OCI-M2 (cell line): ENCODE results near the gene FLT3.
"Not testable (repeated sequence)": the region's sequence is repeated elsewhere in the genome, so short reads cannot be mapped to it uniquely, and the experiment has no call there.

Source experiments
- DNase-seq: peaks from one replicate; lab custom pipeline; 2025; ENCODE audit not compliant: unreplicated experiment; lab: John Stamatoyannopoulos, UW

The FLT3 gene

DNA sequence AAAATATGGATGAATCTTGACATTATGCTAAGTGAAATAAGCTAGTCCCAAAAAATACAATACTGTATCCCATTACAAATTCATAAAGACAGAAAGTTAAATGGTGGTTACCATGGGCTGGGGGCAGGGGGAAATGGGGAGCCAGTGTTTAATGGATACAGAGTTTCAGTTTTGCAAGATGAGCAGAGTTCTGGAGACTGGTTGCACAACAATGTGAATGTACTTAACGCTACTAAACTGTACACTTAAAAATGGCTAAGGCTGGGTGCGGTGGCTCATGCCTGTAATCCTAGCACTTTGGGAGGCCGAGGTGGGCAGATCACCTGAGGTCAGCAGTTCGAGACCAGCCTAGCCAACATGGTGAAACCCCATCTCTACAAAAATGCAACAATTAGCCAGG lies 1.5 kb upstream of the FLT3 start:
- DNase-seq, result not testable (repeated sequence)

GRCh38 chr13:28099396-28100149 lies 803 bp downstream of the FLT3 start:
- DNase-seq, result no peak

DNA sequence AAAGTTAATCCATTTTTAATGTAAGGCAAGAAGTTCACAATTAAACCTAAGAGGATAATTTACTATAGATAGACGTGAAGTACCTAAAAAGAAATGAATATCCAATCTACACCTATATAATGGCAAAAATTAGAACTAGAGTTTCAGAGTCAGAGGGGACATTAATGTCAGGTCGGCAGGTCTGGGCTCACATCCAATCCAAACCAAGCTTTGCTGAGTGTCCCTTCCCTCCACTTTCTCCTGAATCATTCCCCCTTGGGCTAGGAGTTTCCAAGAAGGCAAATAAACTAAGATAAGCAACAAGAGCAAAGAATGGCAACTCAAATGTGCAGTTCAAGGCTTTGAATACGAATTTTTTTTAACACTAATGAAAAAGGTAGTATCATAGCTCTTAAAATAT lies 2.9 kb downstream of the FLT3 start:
- no peak for DNase-seq

DNA sequence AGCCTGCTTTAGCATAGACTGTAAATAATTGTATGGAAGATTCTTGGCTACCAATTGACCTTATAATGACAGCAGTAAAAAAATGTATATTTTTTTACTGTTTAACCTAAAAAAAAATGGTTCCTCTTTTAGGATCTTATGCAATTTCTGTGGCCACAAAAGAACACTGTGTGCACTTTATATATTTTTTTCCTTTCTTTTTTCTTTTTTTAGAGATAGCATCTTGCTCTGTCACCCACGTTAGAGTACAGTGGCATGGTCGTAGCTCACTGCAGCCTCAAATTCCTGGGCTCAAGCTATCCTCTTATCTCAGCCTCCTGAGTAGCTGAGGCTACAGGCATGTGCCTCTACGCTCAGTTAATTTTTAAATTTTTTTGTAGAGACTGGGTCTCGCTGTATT lies 6.1 kb downstream of the FLT3 start:
- DNase-seq, result no peak

DNA sequence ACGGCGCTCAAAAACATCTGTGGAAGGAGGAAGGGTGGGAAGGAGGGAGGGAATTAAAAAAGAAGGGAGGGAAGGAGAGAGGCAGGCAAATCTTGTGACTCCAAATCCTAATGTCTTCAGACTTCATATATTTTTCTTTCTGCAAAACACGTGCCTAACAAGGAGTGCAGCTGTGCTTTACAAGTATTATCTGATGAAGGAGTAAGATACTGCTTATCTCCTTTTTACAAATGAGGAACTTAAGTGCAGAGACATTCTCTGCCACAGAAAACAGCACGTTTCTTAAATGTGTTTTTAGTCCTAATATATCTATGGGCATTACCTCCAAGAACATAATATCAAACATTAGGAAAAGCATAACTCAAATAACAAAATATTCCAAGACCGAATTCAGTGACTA lies 6.5 kb downstream of the FLT3 start:
- DNase-seq, result no peak

- DNase-seq, result no peak
These were observed 7.9 kb downstream of the FLT3 start for GRCh38 chr13:28092431-28092830.

GRCh38 chr13:28089065-28089464 lies 11.3 kb downstream of the FLT3 start:
- no peak for DNase-seq

- DNase-seq, result not testable (repeated sequence)
These were observed 22.6 kb downstream of the FLT3 start for GRCh38 chr13:28077820-28078219.

DNA sequence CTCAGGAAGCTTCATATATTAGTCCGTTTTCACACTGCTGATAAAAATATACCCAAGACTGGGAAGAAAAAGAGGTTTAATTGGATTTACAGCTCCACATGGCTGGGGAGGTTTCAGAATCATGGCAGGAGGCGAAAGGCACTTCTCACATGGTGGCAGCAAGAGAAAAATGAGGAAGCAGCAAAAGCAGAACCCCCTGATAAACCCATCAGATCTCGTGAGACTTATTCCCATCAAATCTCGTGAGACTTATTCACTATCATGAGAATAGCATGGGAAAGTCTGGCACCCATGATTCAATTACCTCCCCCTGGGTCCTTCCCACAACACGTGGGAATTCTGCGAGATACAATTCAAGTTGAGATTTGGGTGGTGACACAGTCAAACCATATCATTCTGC lies 23.1 kb downstream of the FLT3 start:
- DNase-seq, result no peak

DNA sequence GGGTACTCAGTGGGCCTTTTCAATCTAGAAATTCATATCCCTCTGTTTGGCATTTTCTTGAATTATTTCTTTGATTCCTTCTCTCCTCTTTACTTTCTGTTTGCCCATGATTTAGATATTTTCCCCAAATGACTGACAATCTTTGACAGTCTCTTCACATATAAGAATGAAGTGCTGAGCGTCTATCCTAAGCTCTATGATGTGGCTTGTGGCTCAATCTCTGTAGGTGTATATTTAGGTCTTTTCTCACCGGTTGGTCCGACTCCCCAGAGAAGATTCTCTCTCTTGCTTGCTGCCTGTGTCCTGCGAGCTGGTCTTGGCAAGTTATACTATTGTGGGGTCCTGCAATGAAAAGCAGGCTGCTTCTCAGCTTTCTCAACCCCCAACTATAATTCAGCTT lies 29.0 kb downstream of the FLT3 start:
- no peak for DNase-seq

DNA sequence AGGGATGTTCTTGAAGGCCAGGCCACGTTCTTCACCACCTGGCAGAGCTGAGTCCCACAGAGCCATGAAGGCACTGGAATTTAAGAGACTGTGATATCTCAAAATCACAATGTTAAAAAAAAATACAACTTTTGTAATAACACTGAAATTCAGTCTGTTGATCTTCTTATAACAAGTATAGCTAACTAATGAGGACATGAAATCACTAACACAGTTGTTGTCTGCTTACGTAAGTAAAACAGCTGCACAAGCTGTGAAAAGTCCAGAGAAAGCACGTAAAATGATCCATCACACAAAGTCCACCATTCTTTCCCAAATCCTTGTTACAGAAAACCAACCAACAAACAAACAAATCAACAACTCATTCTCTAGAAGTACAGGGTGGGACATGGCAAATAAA lies 32.9 kb downstream of the FLT3 start:
- no peak for DNase-seq

DNA sequence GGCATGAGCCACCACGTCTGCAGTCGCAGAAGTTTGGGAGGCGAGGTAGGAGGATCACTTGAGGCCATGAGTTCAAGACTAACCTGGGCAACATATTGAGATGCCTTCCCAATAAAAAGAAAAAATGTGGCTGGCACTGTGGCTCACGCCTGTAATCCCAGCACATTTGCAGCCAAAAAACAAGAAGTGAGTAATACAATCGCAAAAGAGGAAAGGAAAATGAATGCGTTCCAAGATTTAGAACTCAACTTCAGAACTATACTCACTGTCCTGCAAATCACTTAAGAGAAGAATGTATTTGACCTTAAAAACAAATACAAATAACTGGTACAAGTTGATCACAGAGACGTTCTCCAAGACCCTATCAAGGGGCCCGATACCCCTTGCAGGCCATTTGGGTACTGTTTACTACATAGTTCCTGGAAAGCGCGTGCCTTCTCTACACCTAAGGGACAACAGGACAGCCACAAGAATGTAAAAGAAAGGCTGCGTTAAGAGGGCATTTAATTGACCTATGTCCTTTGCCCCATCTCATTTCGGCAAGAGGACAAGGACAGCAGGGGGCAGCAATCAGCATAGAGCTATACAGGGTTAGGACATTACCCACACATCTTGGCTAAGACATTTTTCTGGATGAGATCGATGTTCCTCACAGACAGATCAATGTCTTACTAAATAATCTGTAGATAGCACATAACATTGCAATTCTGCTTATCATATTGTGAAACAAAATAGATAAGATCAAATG lies 41.3 kb downstream of the FLT3 start:
- DNase-seq, result peak; percentile 12

DNA sequence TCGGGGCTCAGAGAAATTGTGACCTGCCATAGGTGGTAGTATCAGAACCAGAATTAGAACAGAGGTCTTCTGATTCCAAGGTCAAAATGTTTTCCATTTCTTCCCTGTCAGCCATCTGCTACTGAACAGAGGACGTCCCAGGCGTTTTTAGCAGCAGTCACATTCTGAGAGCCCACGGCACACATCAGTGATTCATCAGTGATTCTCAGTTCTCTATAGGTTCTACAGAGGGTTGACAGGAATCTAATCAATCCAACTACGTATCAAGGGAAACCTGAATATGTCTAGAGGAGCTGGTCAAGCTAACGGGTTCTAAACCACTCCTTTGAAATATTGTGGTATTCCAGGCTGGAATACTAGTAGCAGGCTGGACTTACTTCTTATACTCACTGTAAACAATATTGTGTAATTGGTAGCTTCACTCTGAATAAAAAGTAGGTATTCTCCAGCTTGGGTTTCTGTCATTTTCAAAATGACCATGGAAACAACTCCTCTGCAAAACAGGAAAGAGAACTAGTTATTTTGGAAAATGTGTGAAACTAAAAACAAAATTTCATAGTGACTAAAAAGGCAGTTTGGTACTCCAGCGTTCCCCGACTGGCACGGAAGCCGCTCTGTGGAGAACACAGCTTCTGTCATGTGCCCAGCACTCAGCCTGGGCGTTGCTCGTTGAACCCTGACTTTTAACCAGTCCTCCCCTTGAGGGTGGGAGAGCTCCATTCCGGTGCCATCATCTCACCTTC lies 43.2 kb downstream of the FLT3 start:
- DNase-seq, result no peak

DNA sequence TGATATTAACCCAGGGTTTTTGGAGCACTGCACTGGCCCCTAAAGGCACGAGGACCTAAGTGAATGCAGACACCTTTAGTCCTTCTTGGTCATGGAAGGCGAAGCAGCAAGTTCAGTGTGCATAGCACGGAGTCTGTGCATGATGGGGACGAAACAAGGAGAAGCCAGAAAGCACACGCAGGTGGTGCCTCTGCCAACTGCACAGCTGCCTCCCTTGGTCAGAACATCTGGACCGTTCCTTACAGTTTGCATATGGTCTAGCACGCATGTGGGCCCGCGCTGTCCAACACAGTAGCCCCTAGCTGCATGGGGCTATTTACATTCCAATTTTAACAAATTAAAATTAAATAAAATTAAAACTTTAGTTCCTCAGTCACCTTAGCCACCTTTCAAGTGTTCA lies 44.0 kb downstream of the FLT3 start:
- DNase-seq, result no peak

GRCh38 chr13:28055357-28055756 lies 45.0 kb downstream of the FLT3 start:
- DNase-seq, result no peak

- no peak for DNase-seq
These were observed 47.4 kb downstream of the FLT3 start for GRCh38 chr13:28052945-28053344.

- DNase-seq, result no peak
These were observed 50.2 kb downstream of the FLT3 start for GRCh38 chr13:28049880-28050875.

DNA sequence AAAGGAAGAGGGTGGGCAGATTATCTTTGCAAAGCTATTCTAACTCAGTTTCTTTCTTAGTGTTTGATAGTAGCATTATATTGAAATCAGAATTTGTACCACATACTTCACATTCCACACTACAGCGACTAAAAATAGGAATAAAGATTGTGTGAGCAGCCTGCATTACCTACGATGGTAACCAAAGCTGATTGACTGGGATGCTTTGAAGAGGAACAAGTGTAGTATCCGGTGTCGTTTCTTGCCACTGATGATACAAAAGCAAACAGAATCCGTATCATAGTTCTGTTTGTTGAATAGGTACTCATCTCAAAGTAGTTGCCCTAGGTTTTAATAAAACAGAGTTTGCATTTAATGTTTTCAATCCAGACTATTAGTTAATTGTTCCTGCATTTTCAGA lies 51.2 kb downstream of the FLT3 start:
- no peak for DNase-seq

DNA sequence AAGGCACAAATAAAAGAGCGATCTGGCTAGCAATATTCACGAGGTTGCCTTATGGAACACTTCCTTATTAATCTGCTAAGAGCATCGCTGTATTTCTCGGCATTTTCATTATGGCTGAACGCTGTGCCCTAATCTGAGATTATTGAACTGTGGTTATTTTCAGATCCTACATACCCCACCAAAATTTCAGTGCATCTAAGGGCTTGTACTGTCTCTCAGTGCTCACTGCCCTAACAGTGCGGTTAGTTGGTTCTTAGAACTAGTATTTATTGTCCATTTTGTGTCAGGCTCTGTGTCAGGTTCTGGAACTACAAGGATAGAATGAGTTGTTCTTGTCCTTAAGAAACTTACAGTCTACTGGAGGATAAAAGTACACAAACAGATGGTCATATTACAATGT lies 51.6 kb downstream of the FLT3 start:
- DNase-seq, result no peak

DNA sequence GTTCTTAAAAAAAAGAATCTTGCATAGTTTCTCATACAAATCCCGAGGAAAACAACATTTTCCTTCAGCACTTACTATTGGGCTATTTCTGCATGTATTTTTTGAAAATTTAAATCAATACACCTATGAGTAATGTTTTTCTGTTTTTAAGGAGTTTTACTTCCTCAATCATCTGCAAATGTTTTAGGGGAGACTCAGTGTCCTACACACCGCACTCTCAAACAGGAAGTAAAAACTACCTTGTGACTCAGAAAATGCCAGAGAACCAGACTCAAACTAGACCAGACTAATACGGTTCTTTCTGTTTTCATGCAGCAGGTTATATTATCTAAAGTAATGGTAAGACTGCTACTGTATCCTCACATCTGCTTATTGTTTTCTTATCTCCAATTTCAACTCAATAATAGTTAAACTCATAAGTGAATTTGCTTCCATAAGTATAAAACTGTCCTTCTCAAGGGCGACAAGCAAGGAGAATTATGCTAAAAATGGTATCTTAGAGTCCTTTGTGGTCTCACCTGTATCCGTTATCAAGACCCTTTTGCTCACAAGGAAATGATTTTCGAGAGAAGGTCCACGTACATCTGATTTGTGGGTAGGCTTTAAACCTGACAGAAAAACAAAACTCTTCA lies 52.5 kb downstream of the FLT3 start:
- no peak for DNase-seq
